ENCODE results near the gene PAM.

GRCh38 chr5:102975457-102976182, 220.5 kb downstream of the PAM start:
- TF ChIP-seq TAF1 (IDR thresholded peaks at IDR 0.05; ENCODE audit: low read depth, low read length), result no peak
- TF ChIP-seq RAD21 (IDR thresholded peaks at IDR 0.05 in 1 of 2, conservative IDR thresholded peaks at IDR 0.05 in 1 of 2; ENCODE audit: low read depth in 2 of 2, low read length in 2 of 2), result no peak
- no peak for TF ChIP-seq JUN (IDR thresholded peaks at IDR 0.05; ENCODE audit: low read depth, low read length)
- TF ChIP-seq CTCF (IDR thresholded peaks at IDR 0.05; ENCODE audit: control extremely low read depth in 1 of 3, insufficient read depth in 1 of 3, low read depth in 1 of 3, low read length in 3 of 3), result no peak
- no peak for TF ChIP-seq NRF1 (IDR thresholded peaks at IDR 0.05; ENCODE audit: low read depth, low read length)
- no peak for TF ChIP-seq GABPA (IDR thresholded peaks at IDR 0.05; ENCODE audit: borderline replicate concordance, insufficient read depth, low read length)
- TF ChIP-seq ZNF274 (IDR thresholded peaks at IDR 0.05; ENCODE audit: borderline replicate concordance, extremely low read depth, low read length), result no peak

All from H1 (cell line).